ENCODE results near the gene DNMT3A. TPM values are rescaled to one million over a fixed set of nuclear protein-coding genes. Genes with fewer than 3 reads are reported as not detected.

The DNMT3A gene
- total RNA-seq, 1 donor from 2014 or later, result 12.9 TPM

DNA sequence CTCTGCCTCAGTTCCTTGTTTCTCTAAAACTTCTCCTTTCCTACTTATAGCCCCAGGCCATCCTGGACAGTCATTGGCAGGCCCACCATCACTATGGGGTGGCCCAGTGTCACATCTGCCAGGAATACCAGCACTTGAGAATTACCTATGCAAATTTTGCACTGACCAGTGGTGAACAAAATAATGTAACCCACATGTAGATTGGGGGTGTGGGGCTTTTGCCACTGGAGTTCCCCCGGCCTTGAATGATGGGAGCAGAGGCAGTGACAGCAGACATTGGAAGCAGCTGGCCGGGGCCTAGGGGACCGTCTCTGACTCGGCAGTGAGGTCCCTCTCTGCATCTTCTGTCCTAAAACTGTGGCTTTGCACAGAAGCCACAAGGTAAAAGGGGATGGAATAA lies 24.9 kb upstream of the DNMT3A start:
- Histone ChIP-seq H3K27me3 (ENCODE audit: control insufficient read depth, insufficient read depth, low read length) (no peaks in the 10 kb centered on the region), H3K4me3 (ENCODE audit: low read depth, low read length) (no peak overlapping the region), H3K36me3 (ENCODE audit: control insufficient read depth, insufficient read depth, low read length) (no peaks in the 10 kb centered on the region)
- TF ChIP-seq, protein P1, sequence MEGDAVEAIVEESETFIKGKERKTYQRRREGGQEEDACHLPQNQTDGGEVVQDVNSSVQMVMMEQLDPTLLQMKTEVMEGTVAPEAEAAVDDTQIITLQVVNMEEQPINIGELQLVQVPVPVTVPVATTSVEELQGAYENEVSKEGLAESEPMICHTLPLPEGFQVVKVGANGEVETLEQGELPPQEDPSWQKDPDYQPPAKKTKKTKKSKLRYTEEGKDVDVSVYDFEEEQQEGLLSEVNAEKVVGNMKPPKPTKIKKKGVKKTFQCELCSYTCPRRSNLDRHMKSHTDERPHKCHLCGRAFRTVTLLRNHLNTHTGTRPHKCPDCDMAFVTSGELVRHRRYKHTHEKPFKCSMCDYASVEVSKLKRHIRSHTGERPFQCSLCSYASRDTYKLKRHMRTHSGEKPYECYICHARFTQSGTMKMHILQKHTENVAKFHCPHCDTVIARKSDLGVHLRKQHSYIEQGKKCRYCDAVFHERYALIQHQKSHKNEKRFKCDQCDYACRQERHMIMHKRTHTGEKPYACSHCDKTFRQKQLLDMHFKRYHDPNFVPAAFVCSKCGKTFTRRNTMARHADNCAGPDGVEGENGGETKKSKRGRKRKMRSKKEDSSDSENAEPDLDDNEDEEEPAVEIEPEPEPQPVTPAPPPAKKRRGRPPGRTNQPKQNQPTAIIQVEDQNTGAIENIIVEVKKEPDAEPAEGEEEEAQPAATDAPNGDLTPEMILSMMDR (IDR thresholded peaks at IDR 0.05; ENCODE audit: insufficient read depth, low read length, severe bottlenecking), result no peak
- FAIRE-seq (no peak), DNase-seq (ENCODE audit: low read depth) (no peak)

DNA sequence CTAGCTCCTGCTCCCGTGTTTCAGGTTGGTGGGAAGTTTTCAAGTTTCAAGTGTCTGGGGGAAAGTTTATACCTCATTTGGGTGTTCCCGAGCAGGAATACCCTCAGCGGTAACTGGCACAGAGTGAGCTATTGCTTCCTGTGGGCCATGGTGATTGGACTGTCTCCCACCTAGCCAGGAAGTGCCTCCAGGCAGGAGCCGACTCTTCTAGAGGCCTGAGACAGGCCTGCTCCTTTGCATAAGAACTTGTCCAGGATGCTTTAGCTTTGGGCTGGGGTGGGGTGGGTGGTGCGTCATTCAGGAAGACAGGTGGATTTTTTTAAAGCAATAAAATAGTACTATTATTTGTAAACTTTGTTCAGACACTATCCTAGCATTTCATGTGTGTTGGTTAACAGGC lies 23.5 kb upstream of the DNMT3A start:
- Histone ChIP-seq H3K4me3 (ENCODE audit: low read depth, low read length) (no peak overlapping the region), H3K36me3 (ENCODE audit: control insufficient read depth, insufficient read depth, low read length) (no peaks in the 10 kb centered on the region), H3K27me3 (ENCODE audit: control insufficient read depth, insufficient read depth, low read length) (no peaks in the 10 kb centered on the region)
- DNase-seq (ENCODE audit: low read depth), result peak; percentile 32
- TF ChIP-seq, protein P1 (IDR thresholded peaks at IDR 0.05; ENCODE audit: insufficient read depth, low read length, severe bottlenecking), result no peak
- FAIRE-seq, result no peak

DNA sequence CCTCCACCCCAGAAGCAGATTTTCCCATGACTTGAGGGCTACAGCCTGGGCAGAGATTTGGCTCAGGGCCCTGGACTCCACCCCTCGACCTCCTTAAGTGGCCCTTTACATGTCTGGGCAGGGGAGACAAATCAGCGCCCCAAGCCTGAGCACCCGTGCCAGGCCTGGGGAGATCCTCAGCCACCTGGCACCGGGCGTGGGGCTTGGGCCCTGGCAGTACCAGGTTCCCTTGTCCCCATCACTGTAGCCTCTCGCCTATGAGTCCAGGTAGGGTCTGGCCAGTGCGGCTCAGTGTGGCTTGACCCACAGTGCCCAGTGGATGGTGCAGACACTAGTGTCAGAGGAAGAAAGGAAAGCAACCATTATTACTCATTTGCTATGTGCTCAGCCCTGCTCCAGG lies 22.0 kb upstream of the DNMT3A start:
- no peak for DNase-seq (ENCODE audit: low read depth)
- no peak overlapping the region for H3K4me3 ChIP-seq (ENCODE audit: low read depth, low read length)
- TF ChIP-seq, protein P1 (IDR thresholded peaks at IDR 0.05; ENCODE audit: insufficient read depth, low read length, severe bottlenecking), result no peak
- H3K36me3 ChIP-seq (ENCODE audit: control insufficient read depth, insufficient read depth, low read length), result no peaks in the 10 kb centered on the region
- FAIRE-seq, result no peak
- no peaks in the 10 kb centered on the region for H3K27me3 ChIP-seq (ENCODE audit: control insufficient read depth, insufficient read depth, low read length)

DNA sequence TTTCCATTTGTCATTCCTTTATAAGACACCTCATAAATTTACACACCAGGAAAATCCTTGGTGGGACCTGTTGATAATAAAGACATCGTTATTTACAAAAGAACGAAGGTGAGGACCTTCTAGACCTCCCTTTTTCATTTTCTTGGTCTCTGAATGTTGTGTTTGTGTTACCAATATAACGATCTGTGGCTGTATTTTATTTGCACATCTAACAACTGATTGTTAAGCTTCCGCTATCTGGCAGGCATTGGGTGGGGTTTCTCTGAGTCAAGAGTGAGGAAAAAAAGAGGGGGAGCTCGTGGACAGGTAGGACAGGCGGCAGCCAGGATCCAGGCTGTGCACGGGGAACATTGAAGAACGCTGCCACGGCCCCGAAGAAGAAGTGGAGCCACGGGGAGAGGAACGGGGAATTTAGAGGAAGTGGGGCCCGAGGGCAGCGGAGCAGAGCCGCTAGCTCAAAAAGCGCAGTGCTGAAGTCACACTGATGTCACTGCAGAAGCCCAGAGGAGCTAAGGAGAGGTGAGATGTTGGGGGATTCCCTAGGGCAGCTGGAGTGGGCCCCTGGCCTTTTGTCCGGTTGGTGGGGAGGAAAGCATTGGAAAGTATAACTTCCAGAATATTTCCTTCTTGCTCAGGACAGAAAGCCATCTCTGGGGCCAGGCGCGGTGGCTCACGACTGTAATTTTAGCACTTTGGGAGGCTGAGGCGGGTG lies 20.9 kb upstream of the DNMT3A start:
- H3K4me3 ChIP-seq (ENCODE audit: low read depth, low read length), result peak overlapping the region; percentile 31
- no peaks in the 10 kb centered on the region for H3K36me3 ChIP-seq (ENCODE audit: control insufficient read depth, insufficient read depth, low read length)
- H3K27me3 ChIP-seq (ENCODE audit: control insufficient read depth, insufficient read depth, low read length), result no peaks in the 10 kb centered on the region
- peak; percentile 41 for DNase-seq (ENCODE audit: low read depth)
- no peak for FAIRE-seq
- TF ChIP-seq, protein P1 (IDR thresholded peaks at IDR 0.05; ENCODE audit: insufficient read depth, low read length, severe bottlenecking), result no peak

DNA sequence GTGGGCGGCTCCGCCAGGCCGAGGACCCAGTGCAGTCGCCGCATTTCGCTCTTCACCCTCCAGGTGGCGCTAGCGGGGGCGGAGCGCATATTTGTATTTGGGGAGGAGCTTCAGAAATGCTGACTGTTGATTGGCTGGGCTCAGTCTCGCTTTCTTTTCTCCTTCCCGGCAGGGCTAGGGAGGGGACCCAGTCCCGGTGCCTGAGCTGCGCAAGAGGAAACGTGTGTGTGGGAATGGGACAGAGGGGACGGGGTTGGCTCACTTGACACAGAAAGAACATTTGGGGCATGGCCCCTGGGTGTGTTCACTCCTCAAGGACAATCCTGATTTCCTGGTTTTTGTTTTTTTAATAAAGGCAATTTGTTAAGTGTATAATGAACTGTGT lies 20.3 kb upstream of the DNMT3A start:
- TF ChIP-seq, protein P1 (IDR thresholded peaks at IDR 0.05; ENCODE audit: insufficient read depth, low read length, severe bottlenecking), result peak; percentile 96
- DNase-seq (ENCODE audit: low read depth), result peak; percentile 83
- Histone ChIP-seq H3K27me3 (ENCODE audit: control insufficient read depth, insufficient read depth, low read length) (no peaks in the 10 kb centered on the region), H3K36me3 (ENCODE audit: control insufficient read depth, insufficient read depth, low read length) (no peaks in the 10 kb centered on the region), H3K4me3 (ENCODE audit: low read depth, low read length) (peak overlapping the region; percentile 31)
- no peak for FAIRE-seq

Measured in bronchial epithelial cell (primary cell).